GM19468 (cell line): Measurements from ENCODE around the gene SRC.

Experiments
- ATAC-seq: cut with Tn5 transposase; IDR thresholded peaks from one replicate; pipeline ENCODE4 v1.9.1; 2021; ENCODE audit warnings: mild to moderate bottlenecking, moderate library complexity, moderate number of reproducible peaks; ENCODE audit not compliant: unreplicated experiment; ENCODE audit errors: extremely low read depth

SRC gene

GRCh38 chr20:37345339-37346235 lies at the start of gene SRC:
TSS of gene SRC (plus strand) at chr20:37346140. CDS start at chr20:37384154, 38,014 bp downstream.
- ATAC-seq, result no peak

- no peak for ATAC-seq
These were observed 49.6 kb upstream of the SRC start for GRCh38 chr20:37296371-37296770.

DNA sequence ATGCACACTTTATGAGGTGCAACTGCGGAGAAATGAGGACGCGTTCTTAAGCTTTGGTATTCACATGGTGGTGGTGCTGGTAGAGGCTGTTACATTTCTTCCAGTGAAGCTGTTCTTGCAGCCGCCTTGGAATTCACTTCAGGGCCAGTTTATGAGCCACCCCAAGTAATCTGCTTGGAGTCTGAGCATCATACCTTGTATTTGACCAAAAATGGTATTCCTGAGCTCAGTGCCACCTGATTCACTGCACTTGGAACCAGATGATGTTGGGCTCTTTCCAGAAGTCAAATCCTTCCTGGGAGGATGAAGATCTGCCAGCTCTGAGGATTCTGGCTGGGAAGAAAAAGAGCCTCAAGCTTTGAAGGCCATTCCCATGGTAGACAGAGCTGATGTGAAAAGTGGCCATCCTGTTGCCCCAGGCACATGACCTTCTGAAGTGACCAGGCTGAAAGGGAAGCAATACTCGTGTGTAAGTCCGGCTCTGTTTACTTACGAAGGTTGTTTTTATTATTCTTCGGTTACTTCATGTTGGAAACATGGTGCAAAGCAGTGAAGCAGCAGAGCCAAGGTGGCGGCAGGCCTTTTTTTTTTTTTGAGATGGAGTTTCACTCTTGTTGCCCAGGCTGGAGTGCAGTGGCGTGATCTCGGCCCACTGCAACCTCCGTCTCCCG lies 48.7 kb upstream of the SRC start:
- ATAC-seq, result no peak

- no peak for ATAC-seq
These were observed 47.6 kb upstream of the SRC start for GRCh38 chr20:37298190-37298939.

- no peak for ATAC-seq
These were observed 46.0 kb upstream of the SRC start for GRCh38 chr20:37299718-37300528.

DNA sequence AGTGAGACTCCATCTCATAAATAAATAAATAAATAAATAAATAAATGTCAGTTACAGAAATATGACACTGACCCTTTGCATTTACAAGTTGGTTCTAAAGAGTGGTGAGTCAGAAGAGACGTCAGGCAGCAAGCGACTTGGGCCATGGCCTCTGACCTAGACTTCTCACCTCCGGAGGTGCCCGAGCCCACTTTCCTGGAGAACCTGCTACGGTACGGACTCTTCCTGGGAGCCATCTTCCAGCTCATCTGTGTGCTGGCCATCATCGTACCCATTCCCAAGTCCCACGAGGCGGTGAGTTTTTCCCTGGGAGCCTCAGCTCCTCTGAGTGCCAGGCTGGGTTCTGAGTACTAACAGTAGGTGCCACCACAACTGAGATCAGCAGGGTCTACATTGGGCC lies 44.8 kb upstream of the SRC start:
- ATAC-seq, result no peak

DNA sequence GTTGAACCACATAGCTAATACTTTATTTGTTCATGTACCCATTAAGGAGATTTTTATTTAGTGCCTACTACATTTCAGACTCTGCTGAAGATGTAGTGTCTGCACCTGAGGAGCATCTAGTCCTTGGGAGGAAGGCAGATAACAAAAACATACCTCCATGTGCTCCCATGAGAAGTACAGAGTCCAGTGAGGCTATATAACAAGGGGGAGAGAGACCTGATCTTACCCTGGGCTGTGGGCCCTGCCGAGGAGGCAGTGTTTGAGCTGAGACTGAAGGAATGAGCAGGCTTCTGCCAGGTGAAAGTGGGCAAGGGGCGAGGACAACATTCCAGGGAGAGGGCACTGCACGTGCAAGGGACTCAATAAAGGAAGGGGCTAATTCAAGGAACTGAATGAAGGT lies 44.4 kb upstream of the SRC start:
- ATAC-seq, result no peak

GRCh38 chr20:37302981-37303380 lies 43.0 kb upstream of the SRC start:
- no peak for ATAC-seq

DNA sequence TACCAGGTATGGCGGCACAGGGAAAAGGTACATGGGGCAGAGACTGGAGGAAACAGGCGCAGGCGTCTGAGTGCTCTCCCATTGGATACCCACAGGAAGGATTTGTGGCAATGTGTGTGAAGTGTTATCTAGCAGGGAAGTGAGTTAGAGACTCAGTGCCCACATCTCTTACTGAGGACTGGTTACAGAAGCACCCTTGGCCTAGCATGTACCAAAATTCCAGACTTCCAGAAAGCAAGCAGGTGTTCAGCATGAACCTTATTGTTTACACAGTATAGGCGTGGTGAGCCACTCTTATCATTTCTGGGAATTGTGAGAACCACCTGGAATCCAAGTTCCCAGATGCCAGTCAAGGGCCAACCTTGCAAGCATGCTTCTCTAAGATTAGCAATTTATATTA lies 42.3 kb upstream of the SRC start:
- no peak for ATAC-seq

DNA sequence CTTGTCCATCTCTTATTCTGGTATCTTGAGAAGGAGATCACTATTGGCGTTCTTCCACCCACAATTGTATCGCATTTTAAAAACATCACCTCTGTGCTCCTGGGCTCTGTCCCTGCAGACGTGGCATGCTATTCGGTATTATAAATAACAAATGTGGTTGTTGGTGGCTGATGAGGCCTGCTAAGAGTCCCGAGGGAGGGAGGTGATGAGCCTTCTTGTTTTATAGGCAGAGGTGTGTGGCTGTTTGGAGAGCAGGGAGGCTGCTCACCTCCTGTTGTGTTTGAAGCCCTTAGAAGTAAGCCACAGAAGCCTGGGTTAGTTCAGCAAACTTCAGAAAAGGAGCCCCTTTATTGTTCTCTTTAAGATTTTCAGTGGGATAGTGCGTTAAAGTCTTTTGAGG lies 40.9 kb upstream of the SRC start:
- ATAC-seq, result no peak

DNA sequence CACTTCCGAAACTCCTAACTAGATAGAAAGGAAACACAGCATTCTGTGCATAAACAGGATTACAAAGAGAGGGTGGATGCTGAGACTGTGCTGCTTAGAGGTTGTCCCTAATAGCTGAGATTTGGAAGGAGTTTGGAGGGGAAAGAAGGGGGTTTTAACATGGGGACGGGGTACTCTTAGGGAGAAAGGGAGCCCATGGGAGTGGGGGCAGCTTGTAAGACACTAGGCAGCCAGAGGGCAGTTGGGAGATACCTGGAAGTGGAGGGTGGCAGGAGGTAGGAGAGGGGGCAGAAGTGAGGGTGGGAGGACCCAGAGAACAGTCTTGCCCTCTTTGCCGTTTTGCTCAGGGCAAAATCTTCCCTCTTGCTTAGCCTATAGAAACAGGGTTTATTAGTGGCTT lies 40.1 kb upstream of the SRC start:
- ATAC-seq, result no peak

- no peak for ATAC-seq
These were observed 37.6 kb upstream of the SRC start for GRCh38 chr20:37308086-37309050.

DNA sequence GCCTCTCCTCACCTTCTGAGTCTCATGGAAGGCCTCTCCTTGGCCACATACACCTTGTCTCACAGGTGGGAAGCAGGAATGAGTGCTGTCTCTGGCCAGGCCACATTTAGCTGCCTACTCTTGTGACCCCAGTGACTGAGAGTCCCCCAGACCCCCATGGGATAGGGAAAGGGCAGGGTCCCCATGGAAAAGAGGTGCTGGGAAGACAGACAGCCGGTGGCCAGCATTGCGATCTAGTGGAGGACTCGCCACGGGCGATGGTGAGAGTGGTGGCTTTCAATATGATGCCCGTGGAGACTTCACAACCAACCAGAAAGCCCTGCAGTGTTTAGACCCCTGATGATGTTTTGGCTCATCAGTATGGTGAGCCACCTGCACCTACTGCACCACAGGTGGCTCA lies 36.6 kb upstream of the SRC start:
- no peak for ATAC-seq

GRCh38 chr20:37309936-37310590 lies 35.9 kb upstream of the SRC start:
- ATAC-seq, result no peak

DNA sequence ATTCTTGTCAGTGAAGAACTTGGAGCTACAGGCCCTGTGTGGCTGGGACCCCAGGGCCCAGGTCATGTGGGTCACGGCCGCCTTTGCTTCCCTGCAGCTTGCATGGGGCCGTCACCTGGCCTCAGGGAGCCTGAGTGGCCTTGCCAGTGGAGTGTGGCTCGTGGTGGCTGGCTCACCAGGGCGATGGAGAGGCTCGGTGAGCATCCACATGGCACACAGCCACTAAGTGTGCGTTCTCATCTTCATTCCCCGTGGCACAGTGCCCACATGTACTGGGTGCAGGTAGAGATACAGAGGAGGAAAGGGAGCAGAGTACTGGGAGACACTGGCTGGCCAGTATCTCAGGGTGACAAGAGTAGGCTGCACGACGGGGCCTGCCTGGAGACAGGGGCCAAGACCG lies 35.0 kb upstream of the SRC start:
- no peak for ATAC-seq

DNA sequence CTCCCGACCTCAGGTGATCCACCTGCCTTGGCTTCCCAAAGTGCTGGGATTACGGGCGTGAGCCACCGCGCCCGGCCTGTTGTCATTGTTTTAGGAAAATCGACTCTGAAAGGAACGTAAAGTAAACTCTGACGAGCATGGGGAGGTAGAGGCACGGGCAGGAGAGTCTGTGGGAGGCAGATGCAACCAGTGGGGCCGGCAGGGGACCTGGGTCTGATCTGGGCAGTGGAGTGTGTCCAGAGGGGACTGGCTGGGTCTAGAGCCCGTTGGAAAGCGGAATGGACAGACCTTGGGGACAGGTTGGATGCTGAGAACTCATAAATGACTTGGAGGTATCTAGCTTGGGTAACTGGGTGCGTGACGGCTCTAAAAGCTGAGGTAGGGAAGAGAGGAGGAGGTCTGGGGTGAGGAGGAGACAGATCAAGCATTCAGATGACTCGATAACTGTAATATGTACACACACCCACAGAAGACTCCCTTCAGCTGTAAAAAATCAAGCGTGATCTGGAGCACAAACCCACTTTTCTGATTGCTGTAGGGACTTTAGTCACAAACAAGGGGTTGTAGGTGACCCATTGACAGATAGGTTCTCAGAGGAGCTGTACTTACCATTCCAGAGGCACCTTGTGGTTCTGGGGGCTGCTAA lies 34.1 kb upstream of the SRC start:
- no peak for ATAC-seq

- no peak for ATAC-seq
These were observed 32.3 kb upstream of the SRC start for GRCh38 chr20:37313546-37314091.

GRCh38 chr20:37314099-37314498 lies 31.8 kb upstream of the SRC start:
- ATAC-seq, result no peak
